ENCODE results near the gene TMEM132C. TPM values are rescaled to one million over a fixed set of nuclear protein-coding genes. Genes with fewer than 3 reads are reported as not detected.

TMEM132C gene
- total and polyA plus RNA-seq, 3 donors from 2014 or later = 2.9 to 5.5 (median 3.3) TPM

DNA sequence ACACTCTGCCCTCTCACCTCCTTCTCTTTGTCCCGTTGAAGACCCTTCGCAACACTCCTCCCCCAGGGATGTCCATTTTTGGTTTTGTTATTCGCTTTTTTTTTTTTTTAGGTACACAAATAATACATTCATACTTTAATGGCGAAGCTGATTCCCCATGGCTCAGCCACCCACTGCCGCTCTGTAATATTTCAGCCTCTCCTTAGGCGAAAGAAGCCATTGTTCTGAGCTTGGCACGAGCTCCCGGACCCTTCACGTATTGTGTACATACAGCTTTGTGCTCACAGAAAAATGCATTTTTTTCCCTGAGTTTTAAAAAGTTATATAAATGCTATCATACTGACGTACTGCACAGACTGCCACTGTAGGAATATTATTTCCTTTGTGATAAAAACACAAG, 115.0 kb downstream of the TMEM132C start:
- Histone ChIP-seq H3K27me3 (no peaks in the 10 kb centered on the region), H3K4me1 (no peaks in the 10 kb centered on the region), H3K9me3 (no peaks in the 10 kb centered on the region), H3K4me3 (no peak overlapping the region), H3K36me3 (ENCODE audit: low read depth, missing control alignments) (no peaks in the 10 kb centered on the region), H3K27ac (no peak overlapping the region)
- DNase-seq = no peak
- no peak for TF ChIP-seq POLR2A (IDR thresholded peaks at IDR 0.05)
- TF ChIP-seq, protein P1, sequence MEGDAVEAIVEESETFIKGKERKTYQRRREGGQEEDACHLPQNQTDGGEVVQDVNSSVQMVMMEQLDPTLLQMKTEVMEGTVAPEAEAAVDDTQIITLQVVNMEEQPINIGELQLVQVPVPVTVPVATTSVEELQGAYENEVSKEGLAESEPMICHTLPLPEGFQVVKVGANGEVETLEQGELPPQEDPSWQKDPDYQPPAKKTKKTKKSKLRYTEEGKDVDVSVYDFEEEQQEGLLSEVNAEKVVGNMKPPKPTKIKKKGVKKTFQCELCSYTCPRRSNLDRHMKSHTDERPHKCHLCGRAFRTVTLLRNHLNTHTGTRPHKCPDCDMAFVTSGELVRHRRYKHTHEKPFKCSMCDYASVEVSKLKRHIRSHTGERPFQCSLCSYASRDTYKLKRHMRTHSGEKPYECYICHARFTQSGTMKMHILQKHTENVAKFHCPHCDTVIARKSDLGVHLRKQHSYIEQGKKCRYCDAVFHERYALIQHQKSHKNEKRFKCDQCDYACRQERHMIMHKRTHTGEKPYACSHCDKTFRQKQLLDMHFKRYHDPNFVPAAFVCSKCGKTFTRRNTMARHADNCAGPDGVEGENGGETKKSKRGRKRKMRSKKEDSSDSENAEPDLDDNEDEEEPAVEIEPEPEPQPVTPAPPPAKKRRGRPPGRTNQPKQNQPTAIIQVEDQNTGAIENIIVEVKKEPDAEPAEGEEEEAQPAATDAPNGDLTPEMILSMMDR (IDR thresholded peaks at IDR 0.05) = no peak
- 42 to 60% methylated on average over 10 of the region's 10 CpGs for WGBS, 2 donors
- intact Hi-C loops (cut with DNase I; ENCODE audit: low total_unique reads) = loop anchor here (10.0 kb wide), 1 partner anchor 117 kb away; the partner anchor contains the start of gene TMEM132C

DNA sequence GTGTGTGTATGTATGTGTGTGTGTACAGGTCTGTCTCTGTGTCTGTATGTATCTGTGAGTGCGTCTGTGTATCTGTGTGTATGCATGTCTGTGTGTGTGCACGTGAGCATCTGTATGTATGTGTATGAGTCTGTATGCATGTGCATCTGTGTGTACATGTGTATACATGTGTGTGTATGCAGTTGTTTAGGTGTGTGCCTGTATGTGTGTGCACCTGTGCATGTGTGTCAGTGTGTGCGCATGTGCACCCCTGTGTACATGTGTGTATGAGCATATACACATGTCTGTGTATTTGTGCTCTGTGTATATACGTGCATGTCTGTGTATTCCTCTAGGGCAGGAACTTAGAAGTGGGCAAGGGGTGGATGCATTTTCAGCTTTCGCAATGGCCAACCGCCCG, 116.0 kb downstream of the TMEM132C start:
- Histone ChIP-seq H3K4me1 (peaks cover 4% of the 10 kb centered on the region), H3K4me3 (no peak overlapping the region), H3K9me3 (no peaks in the 10 kb centered on the region), H3K27ac (no peak overlapping the region), H3K36me3 (ENCODE audit: low read depth, missing control alignments) (no peaks in the 10 kb centered on the region), H3K27me3 (no peaks in the 10 kb centered on the region)
- intact Hi-C loops (cut with DNase I; ENCODE audit: low total_unique reads) = loop anchor here (10.0 kb wide), 1 partner anchor 118 kb away; the partner anchor contains the start of gene TMEM132C
- no peak for DNase-seq
- TF ChIP-seq, protein P1 (IDR thresholded peaks at IDR 0.05) = no peak
- TF ChIP-seq POLR2A (IDR thresholded peaks at IDR 0.05) = no peak
- WGBS, 2 donors = 78 to 87% methylated on average over 7 of the region's 7 CpGs

DNA sequence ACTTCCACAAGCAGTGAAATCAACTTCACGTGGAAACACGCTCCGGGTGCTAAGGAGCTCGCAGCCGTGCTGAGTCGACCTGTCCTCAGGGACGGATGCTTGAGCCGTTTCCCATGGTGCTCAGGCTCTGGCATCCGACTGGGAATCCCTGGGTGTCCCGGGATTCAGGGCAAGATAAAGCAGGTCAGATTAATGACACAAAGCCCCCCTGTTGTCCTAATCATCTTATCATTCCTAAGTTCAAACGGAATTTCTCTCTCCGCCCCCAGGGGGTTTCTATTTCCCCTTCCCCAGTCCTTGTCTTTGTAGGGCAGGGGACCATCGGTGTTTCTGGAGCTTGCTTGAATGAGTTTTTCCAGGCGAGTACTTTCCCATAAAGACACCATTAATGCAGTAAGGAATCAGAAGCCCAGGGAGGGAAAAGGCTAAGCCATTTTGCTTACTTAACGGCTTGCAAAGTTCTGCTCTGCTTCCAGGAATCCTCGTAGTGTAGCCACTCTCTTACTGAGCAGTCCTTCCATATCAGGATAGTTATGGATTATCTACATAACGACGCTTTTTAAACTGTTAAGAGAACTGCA, 116.5 kb downstream of the TMEM132C start:
- no peaks in the 10 kb centered on the region for H3K9me3 ChIP-seq
- no peak for TF ChIP-seq POLR2A (IDR thresholded peaks at IDR 0.05)
- TF ChIP-seq, protein P1 (IDR thresholded peaks at IDR 0.05) = no peak
- H3K27me3 ChIP-seq = no peaks in the 10 kb centered on the region
- intact Hi-C loops (cut with DNase I; ENCODE audit: low total_unique reads) = loop anchor here (10.0 kb wide), 1 partner anchor 119 kb away; the partner anchor contains the start of gene TMEM132C
- H3K27ac ChIP-seq = no peak overlapping the region
- no peak overlapping the region for H3K4me3 ChIP-seq
- WGBS, 2 donors = 76 to 81% methylated on average over 18 of the region's 18 CpGs
- peaks cover 9% of the 10 kb centered on the region for H3K4me1 ChIP-seq
- H3K36me3 ChIP-seq (ENCODE audit: low read depth, missing control alignments) = no peaks in the 10 kb centered on the region
- no peak for DNase-seq

DNA sequence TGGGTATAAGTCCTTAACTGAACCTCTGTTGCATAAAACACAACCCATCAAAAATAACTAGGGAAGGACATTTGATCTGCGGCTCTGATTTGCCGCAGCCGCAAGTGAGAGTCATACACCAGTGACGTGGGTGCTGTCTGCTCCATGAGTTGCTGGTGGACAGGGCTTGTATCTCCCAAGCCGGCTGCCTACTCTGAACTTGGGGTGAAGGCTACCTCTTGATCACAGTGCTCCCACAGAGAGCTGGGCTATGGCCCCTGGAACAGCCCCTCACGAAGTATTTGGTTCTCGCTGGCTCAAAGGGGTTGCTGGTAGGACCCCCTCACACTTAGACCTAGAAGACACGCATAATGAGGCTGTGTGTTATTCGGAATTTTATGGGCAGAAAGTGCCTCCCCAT, 118.8 kb downstream of the TMEM132C start:
- Histone ChIP-seq H3K4me1 (peaks cover 9% of the 10 kb centered on the region), H3K36me3 (ENCODE audit: low read depth, missing control alignments) (no peaks in the 10 kb centered on the region), H3K9me3 (no peaks in the 10 kb centered on the region), H3K4me3 (no peak overlapping the region), H3K27me3 (no peaks in the 10 kb centered on the region), H3K27ac (no peak overlapping the region)
- 95% methylated on average over 9 of the region's 9 CpGs for WGBS, 2 donors
- intact Hi-C loops (cut with DNase I; ENCODE audit: low total_unique reads) = loop anchor here (10.0 kb wide), 1 partner anchor 121 kb away; the partner anchor contains the start of gene TMEM132C
- TF ChIP-seq, protein P1 (IDR thresholded peaks at IDR 0.05) = no peak
- TF ChIP-seq POLR2A (IDR thresholded peaks at IDR 0.05) = no peak
- DNase-seq = no peak
